Liver (tissue), 9 donors: Measurements from ENCODE around the gene PCNX2. TPM values are rescaled to one million over a fixed set of nuclear protein-coding genes. Genes with fewer than 3 reads are reported as not detected.

Experiments used
- DNase-seq: peaks from one replicate; pipeline ENCODE4 v3.0.0-alpha.2; 2017; ENCODE audit warnings: low spot score
- H3K27ac ChIP-seq, 2 donors: one replicate each; pipeline ENCODE4 v1.7.0; 2013; ENCODE audit warnings: inconsistent platforms in 2 of 2, low read length in 2 of 2, control low read depth in 1 of 2, low read depth in 1 of 2, mild to moderate bottlenecking in 1 of 2
- H3K27me3 ChIP-seq, 4 donors: one replicate each; pipeline versions ENCODE4 v1.6.1 to v1.7.0; 2013; ENCODE audit warnings: low read length in 3 of 4, inconsistent platforms in 1 of 4, mild to moderate bottlenecking in 1 of 4, moderate library complexity in 1 of 4; ENCODE audit not compliant: control insufficient read depth in 4 of 4, insufficient read depth in 4 of 4
- H3K36me3 ChIP-seq, 4 donors: one replicate each; pipeline versions ENCODE4 v1.6.1 to v1.7.0; 2013; ENCODE audit warnings: low read length in 3 of 4, mild to moderate bottlenecking in 3 of 4, low read depth in 1 of 4, moderate library complexity in 1 of 4; ENCODE audit not compliant: control insufficient read depth in 4 of 4, insufficient read depth in 3 of 4
- H3K4me1 ChIP-seq, 4 donors: one replicate each; pipeline versions ENCODE4 v1.6.1 to v1.7.0; 2013; ENCODE audit warnings: low read length in 3 of 4, mild to moderate bottlenecking in 3 of 4, moderate library complexity in 1 of 4; ENCODE audit not compliant: control insufficient read depth in 4 of 4, insufficient read depth in 4 of 4
- H3K4me3 ChIP-seq, 3 donors: one replicate each; pipeline versions ENCODE4 v1.6.1 to v1.7.0; 2013; ENCODE audit warnings: low read length in 3 of 3, control low read depth in 1 of 3, low read depth in 1 of 3, mild to moderate bottlenecking in 1 of 3
- H3K9ac ChIP-seq, 2 donors: one replicate each; pipeline ENCODE4 v1.7.0; 2013; ENCODE audit warnings: low read length in 2 of 2, mild to moderate bottlenecking in 2 of 2, moderate library complexity in 2 of 2, control low read depth in 1 of 2, low read depth in 1 of 2
- H3K9me3 ChIP-seq, 4 donors: one replicate each; pipeline versions ENCODE4 v1.6.1 to v1.7.0; 2013; ENCODE audit warnings: low read length in 3 of 4; ENCODE audit not compliant: control insufficient read depth in 4 of 4
- ATF3 ChIP-seq: IDR thresholded peaks from 2 replicates; pipeline ENCODE4 v1.6.1; 2016; ENCODE audit warnings: antibody characterized with exemption
- FOXA2 ChIP-seq: IDR thresholded peaks from 2 replicates; pipeline ENCODE4 v1.6.1; 2016; ENCODE audit warnings: antibody characterized with exemption
- GABPA ChIP-seq, 2 donors: IDR thresholded peaks in 1 of 2; conservative IDR thresholded peaks in 1 of 2; 2 replicates each; pipeline ENCODE4 v1.6.1; 2016; ENCODE audit warnings: antibody characterized with exemption in 2 of 2, mild to moderate bottlenecking in 1 of 2, moderate library complexity in 1 of 2
- HNF4A ChIP-seq, 2 donors: conservative IDR thresholded peaks; 2 replicates each; pipeline ENCODE4 v1.6.1; 2016; ENCODE audit warnings: antibody characterized with exemption in 2 of 2, mild to moderate bottlenecking in 2 of 2
- JUND ChIP-seq, 2 donors: IDR thresholded peaks; 2 replicates each; pipeline ENCODE4 v1.6.1; 2016; ENCODE audit warnings: antibody characterized with exemption in 2 of 2
- NR2F2 ChIP-seq: IDR thresholded peaks from 2 replicates; pipeline ENCODE4 v1.6.1; 2016; ENCODE audit warnings: antibody characterized with exemption
- SP1 ChIP-seq: IDR thresholded peaks from 2 replicates; pipeline ENCODE4 v1.6.1; 2018; ENCODE audit warnings: antibody characterized with exemption, mild to moderate bottlenecking
- TAF1 ChIP-seq: conservative IDR thresholded peaks from 2 replicates; pipeline ENCODE4 v1.6.1; 2016; ENCODE audit warnings: antibody characterized with exemption, mild to moderate bottlenecking
- WGBS: extraction: QIAGEN DNeasy Blood & Tissue Kit; methylation state at CpG from one replicate; pipeline ENCODE4 v1.1.7; 2013; 5-methylcytosine and 5-hydroxymethylcytosine counted together
- polyA plus RNA-seq, 2 donors: library from polyadenylated mRNA; stranded (reverse) in 1 of 2; unstranded in 1 of 2; fragments of 200-250 nt in 1 of 2; fragments of >200 nt in 1 of 2; fragmentation: Nextera tagmentation in 1 of 2; extraction: Ambion mirVana in 1 of 2; gene quantifications; one replicate each; pipeline versions ENCODE4 v1.2.1 to v1.2.3, GENCODE V29; 2013 to 2015
- total RNA-seq, 2 donors: library from RNA; depleted of rRNA; stranded (reverse); fragments of >200 nt; gene quantifications; one replicate each; pipeline ENCODE4 v1.2.3, GENCODE V29; 2014
- TF ChIP-seq, protein P1 (sequence below): IDR thresholded peaks from 2 replicates; pipeline ENCODE4 v1.6.1; 2016; ENCODE audit warnings: antibody characterized with exemption
- TF ChIP-seq, protein P2 (sequence below): fragments of 150-350 bp; IDR thresholded peaks from 2 replicates; pipeline ENCODE4 v1.5.1; 2017; ENCODE audit warnings: improper control_type of control experiment, low read depth, low read length; ENCODE audit not compliant: missing input control
- donor health status: healthy.
- donor health status: healthy.
- donor health status: healthy.
- donor health status: healthy.
- donor health status: healthy.

The PCNX2 gene
- total and polyA plus RNA-seq, 4 donors = 0.20 to 3.1 (median 0.92) TPM

DNA sequence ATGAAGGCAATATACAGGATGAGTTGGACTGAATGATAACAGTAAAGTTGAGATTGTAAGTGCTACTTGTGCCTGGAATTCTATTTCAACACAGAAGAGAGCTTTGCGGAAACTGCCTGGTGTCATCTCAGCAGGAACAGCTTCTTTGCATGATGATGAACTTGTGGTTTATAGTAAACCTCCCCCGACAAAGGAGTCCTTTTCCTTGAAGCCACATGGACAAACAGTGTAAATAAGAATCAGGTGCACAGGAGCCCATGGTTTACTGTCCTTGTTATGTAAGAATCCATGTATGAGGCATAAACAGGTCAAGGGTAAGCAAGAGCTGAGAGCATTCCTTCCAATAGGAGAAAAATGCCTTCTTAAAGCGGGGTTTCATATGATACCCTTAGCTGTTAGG is 66.2 kb downstream of the PCNX2 start:
- DNase-seq = no peak
- WGBS = 91% methylated on average over 3 of the region's 3 CpGs
- H3K27ac ChIP-seq = no peak overlapping the region
- H3K9me3 ChIP-seq = no peaks in the 10 kb centered on the region
- no peak for TF ChIP-seq FOXA2
- no peak for TF ChIP-seq ATF3
- H3K36me3 ChIP-seq = no peaks in the 10 kb centered on the region
- H3K9ac ChIP-seq = no peak overlapping the region
- H3K4me3 ChIP-seq = no peak overlapping the region
- no peaks in the 10 kb centered on the region for H3K27me3 ChIP-seq
- no peaks in the 10 kb centered on the region for H3K4me1 ChIP-seq

DNA sequence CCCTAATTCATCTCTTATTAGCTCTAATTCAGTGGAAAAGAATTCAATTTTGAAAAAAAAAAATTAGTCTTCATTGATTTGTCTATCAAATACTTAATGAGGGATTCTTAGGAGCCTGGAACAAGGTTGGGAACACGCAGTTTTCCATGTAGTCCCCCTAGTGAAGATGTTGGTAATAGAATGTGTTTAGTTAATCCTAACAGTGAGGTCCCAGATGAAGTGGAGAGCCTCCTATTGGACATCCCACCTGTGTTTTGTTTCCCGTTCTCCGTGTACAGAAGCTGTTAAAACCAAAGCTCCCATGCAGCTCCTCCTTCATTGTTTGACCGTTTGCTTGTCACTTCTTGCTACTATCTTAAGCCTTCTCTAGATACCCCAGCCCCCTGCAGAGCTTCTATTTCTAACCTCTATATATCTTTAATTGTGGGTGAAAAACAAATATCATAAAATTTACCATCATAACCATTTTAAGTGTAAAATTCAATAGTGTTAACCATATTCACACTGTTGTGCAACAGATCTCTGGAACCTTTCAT is 67.5 kb downstream of the PCNX2 start:
- no peak overlapping the region for H3K9ac ChIP-seq
- H3K4me3 ChIP-seq = no peak overlapping the region
- no peak overlapping the region for H3K27ac ChIP-seq
- no peaks in the 10 kb centered on the region for H3K27me3 ChIP-seq
- TF ChIP-seq GABPA (IDR thresholded peaks at IDR 0.05 in 1 of 2, conservative IDR thresholded peaks at IDR 0.05 in 1 of 2) (no peak), TAF1 (no peak)
- DNase-seq = no peak
- H3K36me3 ChIP-seq = no peaks in the 10 kb centered on the region
- H3K4me1 ChIP-seq = no peaks in the 10 kb centered on the region
- no peaks in the 10 kb centered on the region for H3K9me3 ChIP-seq
- WGBS = 57% methylated on average over 4 of the region's 4 CpGs

GRCh38 chr1:233224311-233224710 is 71.2 kb downstream of the PCNX2 start:
- H3K36me3 ChIP-seq = no peaks in the 10 kb centered on the region
- peaks cover 0 to 4% (median 0%) of the 10 kb centered on the region in 4 donors for H3K9me3 ChIP-seq
- H3K4me1 ChIP-seq = no peaks in the 10 kb centered on the region
- 76% methylated on average over 3 of the region's 3 CpGs for WGBS
- no peak overlapping the region for H3K9ac ChIP-seq
- TF ChIP-seq, protein P1, sequence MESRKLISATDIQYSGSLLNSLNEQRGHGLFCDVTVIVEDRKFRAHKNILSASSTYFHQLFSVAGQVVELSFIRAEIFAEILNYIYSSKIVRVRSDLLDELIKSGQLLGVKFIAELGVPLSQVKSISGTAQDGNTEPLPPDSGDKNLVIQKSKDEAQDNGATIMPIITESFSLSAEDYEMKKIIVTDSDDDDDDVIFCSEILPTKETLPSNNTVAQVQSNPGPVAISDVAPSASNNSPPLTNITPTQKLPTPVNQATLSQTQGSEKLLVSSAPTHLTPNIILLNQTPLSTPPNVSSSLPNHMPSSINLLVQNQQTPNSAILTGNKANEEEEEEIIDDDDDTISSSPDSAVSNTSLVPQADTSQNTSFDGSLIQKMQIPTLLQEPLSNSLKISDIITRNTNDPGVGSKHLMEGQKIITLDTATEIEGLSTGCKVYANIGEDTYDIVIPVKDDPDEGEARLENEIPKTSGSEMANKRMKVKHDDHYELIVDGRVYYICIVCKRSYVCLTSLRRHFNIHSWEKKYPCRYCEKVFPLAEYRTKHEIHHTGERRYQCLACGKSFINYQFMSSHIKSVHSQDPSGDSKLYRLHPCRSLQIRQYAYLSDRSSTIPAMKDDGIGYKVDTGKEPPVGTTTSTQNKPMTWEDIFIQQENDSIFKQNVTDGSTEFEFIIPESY = no peak
- TF ChIP-seq HNF4A (conservative IDR thresholded peaks at IDR 0.05) (no peak), SP1 (no peak), JUND (IDR thresholded peaks at IDR 0.05) (no peak), NR2F2 (no peak), GABPA (IDR thresholded peaks at IDR 0.05 in 1 of 2, conservative IDR thresholded peaks at IDR 0.05 in 1 of 2) (no peak)
- TF ChIP-seq, protein P2, sequence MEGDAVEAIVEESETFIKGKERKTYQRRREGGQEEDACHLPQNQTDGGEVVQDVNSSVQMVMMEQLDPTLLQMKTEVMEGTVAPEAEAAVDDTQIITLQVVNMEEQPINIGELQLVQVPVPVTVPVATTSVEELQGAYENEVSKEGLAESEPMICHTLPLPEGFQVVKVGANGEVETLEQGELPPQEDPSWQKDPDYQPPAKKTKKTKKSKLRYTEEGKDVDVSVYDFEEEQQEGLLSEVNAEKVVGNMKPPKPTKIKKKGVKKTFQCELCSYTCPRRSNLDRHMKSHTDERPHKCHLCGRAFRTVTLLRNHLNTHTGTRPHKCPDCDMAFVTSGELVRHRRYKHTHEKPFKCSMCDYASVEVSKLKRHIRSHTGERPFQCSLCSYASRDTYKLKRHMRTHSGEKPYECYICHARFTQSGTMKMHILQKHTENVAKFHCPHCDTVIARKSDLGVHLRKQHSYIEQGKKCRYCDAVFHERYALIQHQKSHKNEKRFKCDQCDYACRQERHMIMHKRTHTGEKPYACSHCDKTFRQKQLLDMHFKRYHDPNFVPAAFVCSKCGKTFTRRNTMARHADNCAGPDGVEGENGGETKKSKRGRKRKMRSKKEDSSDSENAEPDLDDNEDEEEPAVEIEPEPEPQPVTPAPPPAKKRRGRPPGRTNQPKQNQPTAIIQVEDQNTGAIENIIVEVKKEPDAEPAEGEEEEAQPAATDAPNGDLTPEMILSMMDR = no peak
- no peak overlapping the region for H3K27ac ChIP-seq
- H3K4me3 ChIP-seq = no peak overlapping the region
- H3K27me3 ChIP-seq = no peaks in the 10 kb centered on the region
- DNase-seq = no peak
